NCI-H2107 (cell line): Measurements from ENCODE around the gene IFNA7.
"Not testable (repeated sequence)": the region's sequence is repeated elsewhere in the genome, so short reads cannot be mapped to it uniquely, and the experiment has no call there.

Source experiments
- DNase-seq: peaks from one replicate; lab custom pipeline; 2025; lab: John Stamatoyannopoulos, UW

Gene IFNA7

DNA sequence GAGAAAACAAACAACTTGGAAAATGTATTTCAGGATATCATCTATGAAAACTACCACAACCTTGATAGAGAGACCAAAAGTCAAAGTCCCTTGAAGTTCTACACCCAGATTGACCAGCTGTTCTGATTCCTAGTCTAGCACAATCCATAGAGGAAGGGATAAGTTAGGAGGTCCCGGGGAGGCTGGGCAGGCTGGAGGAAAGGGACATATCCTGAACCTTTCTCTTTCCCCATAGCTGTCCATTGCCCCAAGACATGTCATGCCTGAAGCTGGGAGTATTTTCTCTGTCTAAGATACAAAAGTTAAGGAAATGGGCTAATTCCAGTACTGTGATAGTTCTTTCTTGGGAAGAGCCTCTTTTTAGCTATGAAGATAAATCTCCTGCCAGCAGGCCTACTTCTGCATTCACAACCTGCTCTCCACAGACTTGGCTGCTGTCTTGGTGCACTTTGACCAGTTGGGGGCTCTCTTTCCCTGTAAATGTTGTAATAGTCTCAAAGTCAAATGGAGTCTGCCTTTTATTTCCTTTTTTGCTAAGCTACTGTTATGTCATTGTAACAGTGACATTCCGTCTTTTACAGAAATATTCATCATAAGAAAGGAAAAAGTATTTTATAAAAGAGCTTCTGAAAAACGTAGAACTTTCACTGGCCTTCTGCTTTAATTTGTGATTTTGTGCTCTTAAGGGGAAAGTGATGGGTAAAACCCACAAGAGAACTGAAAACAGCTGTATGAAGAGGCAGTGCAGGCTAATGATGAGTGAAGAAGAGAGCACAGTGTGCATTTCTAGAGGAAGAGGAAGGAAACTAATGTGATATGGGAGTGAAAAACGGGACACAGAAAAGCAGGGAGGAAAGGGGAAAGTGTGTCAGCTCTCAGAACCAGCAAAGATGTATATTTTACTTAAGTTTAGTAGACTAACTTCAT lies 18.9 kb downstream of the IFNA7 start:
- not testable (repeated sequence) for DNase-seq

DNA sequence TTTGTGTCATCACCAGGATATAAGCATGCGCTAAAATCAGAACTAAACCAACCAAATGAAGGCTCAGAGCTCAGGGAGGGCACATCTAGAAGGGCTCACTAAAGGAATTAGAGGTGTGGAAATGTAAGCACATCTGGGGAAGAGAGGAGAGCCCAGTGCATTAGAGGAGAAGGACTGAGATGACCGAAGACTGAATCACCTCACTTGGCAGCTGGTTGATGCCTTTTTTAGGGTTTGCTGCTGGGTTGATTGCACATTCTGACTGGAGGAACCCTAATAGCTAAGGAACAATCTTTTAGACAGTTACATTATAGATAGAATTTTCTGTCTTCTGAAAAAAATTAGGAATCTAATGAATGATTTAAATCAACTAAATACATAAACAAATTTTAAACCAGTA lies 27.3 kb downstream of the IFNA7 start:
- DNase-seq, result no peak

DNA sequence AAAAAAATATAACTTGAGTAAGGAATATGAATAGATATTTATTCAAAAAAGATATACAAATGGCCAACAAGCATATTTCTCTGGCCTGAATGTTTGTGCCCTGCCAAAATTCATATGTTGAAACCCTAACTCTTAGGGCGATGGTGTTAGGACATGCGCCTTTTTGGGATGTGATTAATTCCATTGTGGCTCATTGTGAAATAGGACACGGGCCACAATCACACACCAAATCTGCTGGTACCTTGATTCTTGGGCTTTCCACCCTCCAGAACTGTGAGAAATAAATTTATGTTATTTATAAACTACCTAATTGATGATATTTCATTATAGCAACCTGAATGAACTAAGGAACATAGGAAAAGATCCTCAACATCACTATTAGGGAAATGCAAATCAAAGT lies 29.8 kb downstream of the IFNA7 start:
- DNase-seq, result no peak

DNA sequence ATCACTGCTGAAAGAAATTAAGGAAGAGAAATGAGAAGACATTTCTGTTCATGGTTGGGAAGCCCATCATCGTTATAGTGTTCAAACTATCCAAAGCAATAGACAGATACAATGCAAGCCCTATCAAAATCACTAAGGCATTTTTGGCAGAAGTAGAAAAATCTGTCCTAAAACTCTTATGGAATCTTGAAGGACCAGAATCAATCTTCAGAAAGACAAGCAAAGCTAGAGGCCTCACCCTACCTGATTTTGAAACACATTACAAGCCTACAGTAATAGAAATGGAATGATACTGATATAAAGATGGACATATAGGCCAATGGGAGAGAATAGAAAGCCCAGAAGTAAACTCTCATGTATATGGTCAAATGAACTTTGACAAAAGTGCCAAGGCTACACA lies 30.7 kb downstream of the IFNA7 start:
- DNase-seq, result no peak

DNA sequence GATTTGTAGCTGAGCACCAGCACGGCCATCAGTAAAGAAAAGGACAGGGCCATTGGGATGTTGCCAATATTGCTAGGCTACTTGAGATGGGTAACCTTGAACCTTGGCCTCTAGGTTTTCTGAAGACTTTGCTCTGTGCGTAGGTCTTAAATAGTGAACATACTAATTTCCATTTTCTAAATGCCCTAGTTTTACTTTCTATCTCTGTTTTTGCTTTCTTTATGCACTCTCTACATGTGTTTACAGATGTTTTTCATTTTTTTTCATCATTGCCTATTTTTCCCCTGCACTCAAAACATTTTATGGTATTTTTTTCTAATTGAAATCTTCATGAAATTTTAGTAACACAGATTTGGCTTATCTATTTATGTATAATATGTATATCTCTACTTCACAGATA lies 35.4 kb downstream of the IFNA7 start, which contains the start of gene IFNA21:
TSS of gene IFNA21 (minus strand) at position 101 of the 400 bp plus-strand sequence. CDS start at position 53, 48 bp downstream.
- DNase-seq, result not testable (repeated sequence)

DNA sequence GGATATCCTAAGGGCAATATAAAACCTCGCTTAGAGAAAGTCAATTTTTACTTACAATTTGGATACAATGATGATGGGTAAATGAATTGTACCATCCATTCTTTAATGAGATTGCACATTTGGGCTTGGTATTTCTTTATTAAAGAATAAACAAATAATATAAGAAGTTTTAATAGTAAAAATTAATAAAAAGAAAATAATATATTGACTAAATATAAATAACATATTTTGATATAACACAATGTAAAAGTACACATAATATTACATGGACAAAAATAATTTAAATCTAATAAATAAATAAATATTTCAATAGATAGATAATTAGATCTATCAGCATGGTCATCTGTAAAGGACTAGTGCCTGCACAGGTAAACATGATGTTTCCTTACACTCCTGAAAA lies 36.5 kb downstream of the IFNA7 start:
- no peak for DNase-seq

DNA sequence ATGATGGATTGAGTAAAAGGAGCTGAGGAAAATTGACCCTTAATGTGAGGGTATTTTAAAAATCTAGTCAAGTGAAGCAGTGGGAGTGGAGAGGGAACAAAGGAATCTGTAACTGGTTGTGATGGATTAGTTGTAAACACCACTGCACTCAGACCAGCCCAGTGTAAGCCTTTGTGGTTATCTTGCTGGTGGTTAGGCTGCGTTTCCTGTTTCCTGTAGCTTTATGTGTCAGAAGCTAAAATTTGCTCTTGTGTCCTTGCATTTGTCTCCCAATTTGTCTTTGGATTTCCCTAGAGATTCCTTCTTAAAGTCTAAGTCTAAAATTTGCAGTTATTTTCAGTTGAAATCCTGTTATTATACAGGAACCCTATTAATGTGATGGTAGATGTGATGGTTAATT lies 41.8 kb downstream of the IFNA7 start:
- DNase-seq, result no peak

DNA sequence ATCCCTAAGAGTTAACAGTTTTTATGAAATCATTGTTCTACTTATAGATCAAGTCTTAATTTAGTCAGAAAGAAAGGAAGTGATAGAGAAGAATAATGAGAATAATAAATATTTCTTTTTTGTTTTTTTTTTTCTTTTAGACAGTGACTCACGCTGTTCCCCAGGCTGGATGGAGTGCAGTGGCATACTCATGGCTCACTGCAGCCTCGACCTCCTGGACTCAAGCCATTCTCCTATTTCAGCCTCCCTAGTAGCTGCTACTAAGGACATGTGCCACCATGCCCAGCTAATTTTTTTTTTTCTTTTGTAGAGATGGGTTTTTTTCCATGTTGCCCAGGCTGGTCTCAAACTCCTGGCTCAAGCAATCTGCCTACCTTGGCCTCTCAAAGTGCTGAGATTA lies 46.5 kb downstream of the IFNA7 start:
- DNase-seq, result no peak

DNA sequence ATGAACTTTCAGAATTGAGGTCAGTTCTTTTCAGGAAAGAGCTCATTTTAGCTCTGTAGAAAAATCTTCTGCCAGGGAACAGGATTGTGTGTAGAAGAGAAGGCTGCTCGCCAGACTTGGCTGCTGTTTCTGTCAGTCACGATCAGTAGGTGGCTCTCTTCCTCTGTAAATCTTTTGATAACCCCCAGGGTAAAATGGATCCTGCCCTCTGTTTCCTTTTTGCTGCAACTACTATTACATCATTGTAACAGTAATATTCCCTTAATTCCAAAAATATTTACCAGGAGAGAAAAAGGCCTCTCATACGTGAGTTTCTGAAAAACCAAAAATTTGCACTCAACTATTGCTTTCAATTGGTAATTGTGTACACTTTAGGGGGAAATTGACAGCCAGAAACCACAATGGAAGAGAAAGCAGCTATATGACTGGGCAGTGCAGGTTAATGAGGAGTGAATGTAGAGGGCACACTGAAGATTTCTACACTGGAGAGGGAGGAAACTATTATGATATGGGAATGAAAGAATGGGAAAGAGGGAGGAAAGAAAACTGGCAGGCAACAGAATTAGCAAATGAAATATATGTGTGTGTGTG lies 47.9 kb downstream of the IFNA7 start:
- no peak for DNase-seq

DNA sequence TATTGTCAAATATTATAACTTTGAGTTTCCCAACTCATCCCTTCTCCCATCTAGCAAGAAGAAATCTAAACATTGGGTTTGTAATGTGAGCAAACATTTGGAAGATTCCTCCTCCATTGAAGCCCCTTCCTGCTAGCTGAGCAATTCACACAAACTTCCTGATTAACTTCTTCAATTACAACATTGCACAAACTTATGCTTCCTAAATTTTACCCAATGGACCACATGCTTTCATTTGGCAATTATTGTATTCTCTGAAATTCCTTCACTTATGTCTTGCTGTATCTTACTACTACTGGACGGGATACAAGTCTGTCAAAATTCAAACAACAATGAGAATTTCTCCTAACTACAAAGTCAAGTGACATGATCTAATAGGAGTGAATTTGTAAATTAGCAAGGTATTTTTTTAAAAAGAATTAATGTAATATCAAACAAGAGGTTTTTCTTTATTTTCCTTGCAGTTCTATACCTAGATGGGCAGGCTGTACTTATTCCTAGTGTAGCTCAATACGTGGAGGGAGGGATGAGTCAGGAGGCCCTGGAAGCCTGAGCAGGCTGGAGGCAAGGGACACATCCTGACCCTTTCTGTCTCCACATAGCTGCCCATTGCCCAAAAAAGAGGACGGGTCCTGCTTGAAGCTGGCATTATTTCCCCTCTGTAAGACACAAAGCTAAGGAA lies 48.5 kb downstream of the IFNA7 start:
- DNase-seq, result no peak
